ENCODE measurements around the gene ASPRV1. TPM values are rescaled to one million over a fixed set of nuclear protein-coding genes. Genes with fewer than 3 reads are reported as not detected.

Gene ASPRV1
- total RNA-seq, 2 experiments from 2014 or later: 0.42 to 0.61 TPM

GRCh38 chr2:69946351-69947324 lies 14.8 kb downstream of the ASPRV1 start:
- CTCF ChIA-PET: interaction anchor here (1.1 to 1.3 kb wide), 2 partner anchors 10 to 32 kb away, joined by 3 to 4 read pairs; partner anchors contain the start of gene MXD1
- POLR2A ChIA-PET: interaction anchor here (1.0 to 2.1 kb wide), 3 partner anchors 13 to 123 kb away, joined by 3 to 8 read pairs (median 4); partner anchors contain the start of gene MXD1

DNA sequence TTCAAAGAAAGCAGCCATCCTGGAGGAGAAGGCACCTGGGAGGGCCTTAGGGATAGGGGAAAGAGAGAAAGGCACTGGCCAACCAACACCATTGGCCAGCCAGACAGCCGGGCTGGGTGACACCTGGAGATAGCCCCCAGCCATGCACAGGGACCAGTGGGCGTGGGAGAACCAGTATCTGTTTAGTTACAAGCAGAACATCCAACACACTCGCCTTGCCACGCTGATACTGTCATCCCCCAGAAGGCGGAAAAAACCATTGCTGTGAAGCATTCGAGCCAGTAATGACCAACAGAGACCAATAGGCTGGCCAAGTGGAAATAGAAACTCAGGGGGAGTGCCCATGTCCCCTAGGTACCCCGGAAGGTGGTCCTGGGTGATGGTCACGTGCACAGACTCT lies 15.5 kb downstream of the ASPRV1 start:
- CTCF ChIA-PET: interaction anchor here (1.1 to 1.3 kb wide), 2 partner anchors 9 to 31 kb away, joined by 3 to 4 read pairs; partner anchors contain the start of gene MXD1
- POLR2A ChIA-PET: interaction anchor here (1.0 to 2.1 kb wide), 3 partner anchors 12 to 123 kb away, joined by 3 to 8 read pairs (median 4); partner anchors contain the start of gene MXD1

GRCh38 chr2:69945441-69945840 lies 16.0 kb downstream of the ASPRV1 start:
- POLR2A ChIA-PET: interaction anchor here (2.1 kb wide), 1 partner anchor 31 kb away, joined by 8 read pairs; the partner anchor contains the start of gene MXD1
- CTCF ChIA-PET: interaction anchor here (1.3 kb wide), 1 partner anchor 9 kb away, joined by 4 read pairs; no protein-coding TSS in a partner anchor

- POLR2A ChIA-PET: no interaction called here
- CTCF ChIA-PET: interaction anchor here (0.5 to 1.0 kb wide), 2 partner anchors 11 to 711 kb away, joined by 3 to 4 read pairs; no protein-coding TSS in a partner anchor
Observed at GRCh38 chr2:69944756-69945155, 16.7 kb downstream of the ASPRV1 start.

GRCh38 chr2:69943843-69944525 lies 17.4 kb downstream of the ASPRV1 start:
- POLR2A ChIA-PET: no interaction called here
- CTCF ChIA-PET: interaction anchor here (1.0 kb wide), 1 partner anchor 10 kb away, joined by 4 read pairs; no protein-coding TSS in a partner anchor

DNA sequence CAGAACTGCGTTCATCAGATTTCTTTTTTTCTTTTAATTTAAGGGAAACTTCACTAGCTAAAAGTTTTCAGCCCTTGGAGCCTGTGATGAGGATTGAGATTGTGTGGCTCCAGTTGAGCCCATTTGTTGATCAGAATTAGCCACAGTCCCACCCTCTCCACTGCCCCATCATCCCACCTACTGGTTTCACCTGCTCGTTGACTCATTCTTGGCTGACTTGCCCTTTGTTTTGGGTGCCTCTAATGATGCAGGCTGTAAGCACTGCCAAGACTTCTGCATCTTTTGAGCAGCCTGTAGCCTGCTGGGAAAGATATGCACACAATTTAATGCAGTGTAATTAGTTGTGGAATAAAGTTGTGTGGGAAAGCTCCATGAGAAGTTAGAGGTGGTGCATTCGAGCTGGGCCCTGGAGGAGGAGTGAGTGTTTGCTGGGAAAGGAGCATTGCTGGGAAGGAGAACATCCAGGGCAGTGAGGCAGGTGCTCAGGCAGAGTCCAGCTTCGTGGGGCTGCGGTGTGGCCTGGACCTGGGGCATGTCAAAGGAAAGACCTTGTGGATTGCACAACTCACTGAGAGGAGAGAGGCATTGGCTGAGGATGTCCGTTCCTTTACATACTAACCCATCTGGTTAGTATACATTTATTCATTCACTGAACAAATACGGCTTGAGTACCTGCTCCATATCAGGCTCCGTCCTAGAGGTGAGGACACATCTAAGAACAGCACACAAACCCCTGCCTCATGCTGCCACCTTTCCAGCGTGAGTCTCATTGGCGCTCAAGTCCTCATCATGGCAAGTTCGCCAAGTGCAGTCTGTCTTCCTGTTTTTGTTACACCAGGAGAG lies 18.2 kb downstream of the ASPRV1 start:
- ChIA-PET POLR2A (no interaction called here), CTCF (no interaction called here)

DNA sequence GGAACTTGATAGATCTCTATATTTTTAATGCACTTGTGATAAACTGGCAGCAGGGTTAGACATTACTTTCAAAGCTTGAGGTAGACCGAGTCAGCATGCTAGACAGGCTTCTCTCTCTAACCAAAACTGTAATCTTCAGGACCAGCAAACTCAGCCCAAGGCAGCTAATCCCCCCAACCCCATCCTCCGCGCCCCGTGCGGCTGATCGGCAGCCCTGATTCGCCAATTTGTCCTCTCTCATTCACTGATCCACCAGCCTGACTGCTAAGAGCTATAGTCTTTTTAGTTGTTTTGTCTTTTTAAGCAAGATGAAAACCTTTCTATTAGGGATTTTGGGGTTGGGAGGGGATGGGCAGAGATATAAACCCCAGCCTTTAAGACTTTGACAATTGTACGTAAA lies 20.7 kb downstream of the ASPRV1 start:
- ChIA-PET POLR2A (no interaction called here), CTCF (no interaction called here)

DNA sequence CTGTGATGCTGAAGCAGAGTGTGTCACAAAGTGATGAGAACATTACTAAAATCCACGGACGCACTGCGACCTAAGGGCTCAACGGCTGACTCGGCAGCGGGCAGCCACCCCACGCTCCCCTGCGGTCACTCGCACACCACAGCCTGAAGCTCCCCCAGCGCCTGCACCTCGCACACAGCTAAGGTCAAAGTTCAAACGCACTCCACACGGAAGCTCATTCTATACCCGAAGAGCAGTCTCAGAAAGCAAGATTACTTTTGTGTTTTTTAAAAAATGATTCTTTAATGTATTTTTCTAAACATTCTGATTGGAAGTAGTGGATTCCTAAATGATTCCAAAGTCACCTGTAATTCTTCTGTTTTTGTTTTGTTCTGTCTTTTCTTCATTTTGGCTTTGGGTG lies 21.7 kb downstream of the ASPRV1 start:
- ChIA-PET POLR2A (no interaction called here), CTCF (no interaction called here)

DNA sequence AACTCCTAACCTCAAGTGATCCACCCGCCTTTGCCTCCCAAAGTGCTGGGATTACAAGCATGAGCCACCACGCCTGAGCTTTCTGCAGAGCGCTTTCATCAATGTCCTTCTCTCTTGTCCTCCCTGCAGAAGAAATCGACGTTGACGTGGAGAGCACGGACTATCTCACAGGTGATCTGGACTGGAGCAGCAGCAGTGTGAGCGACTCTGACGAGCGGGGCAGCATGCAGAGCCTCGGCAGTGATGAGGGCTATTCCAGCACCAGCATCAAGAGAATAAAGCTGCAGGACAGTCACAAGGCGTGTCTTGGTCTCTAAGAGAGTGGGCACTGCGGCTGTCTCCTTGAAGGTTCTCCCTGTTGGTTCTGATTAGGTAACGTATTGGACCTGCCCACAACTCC lies 23.5 kb downstream of the ASPRV1 start:
- CTCF ChIA-PET: no interaction called here
- POLR2A ChIA-PET: interaction anchor here (0.6 kb wide), 1 partner anchor 295 kb away, joined by 3 read pairs; no protein-coding TSS in a partner anchor

DNA sequence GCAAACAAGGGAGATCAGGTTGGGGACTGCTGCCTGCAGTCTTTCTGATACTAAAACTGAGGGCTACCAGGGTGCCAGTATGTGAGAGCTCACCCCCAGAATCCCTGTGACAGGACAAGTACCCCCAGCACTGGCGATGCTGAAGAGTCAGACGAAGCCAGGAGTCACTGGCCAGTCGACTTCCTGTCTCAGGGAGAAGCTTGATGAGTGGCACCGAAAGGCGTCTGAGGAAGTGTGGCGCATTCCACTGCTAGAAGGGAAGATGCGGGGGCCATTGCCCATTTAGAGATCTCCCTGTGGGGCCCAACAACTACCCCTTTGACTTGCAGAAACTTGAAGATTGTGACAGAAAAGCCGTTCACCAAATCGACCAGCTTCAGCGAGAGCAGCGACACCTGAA lies 24.5 kb downstream of the ASPRV1 start:
- ChIA-PET CTCF (interaction anchor here (1.2 kb wide), 1 partner anchor 9 kb away, joined by 4 read pairs; no protein-coding TSS in a partner anchor), POLR2A (no interaction called here)

DNA sequence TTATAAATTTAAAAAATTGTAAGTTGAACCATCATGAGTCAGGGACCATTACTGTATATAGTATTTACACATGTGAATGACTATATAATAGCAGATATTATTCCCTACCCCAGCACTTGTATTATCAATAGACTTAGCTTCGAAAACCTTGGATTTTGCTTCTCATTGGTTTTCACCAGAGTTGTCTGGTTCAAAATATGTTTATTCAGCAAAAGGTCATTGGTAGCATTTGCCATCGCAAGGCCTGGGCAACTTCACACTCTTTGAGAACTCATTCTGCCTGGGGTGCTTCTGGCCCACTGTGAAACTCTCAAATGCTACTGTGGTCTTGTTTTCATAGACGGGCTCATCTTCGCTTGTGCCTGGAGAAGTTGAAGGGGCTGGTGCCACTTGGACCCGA lies 26.4 kb downstream of the ASPRV1 start:
- CTCF ChIA-PET: interaction anchor here (0.9 to 1.5 kb wide), 3 partner anchors 9 to 207 kb away, joined by 3 to 4 read pairs (median 3); no protein-coding TSS in a partner anchor
- POLR2A ChIA-PET: interaction anchor here (0.6 kb wide), 1 partner anchor 363 kb away, joined by 4 read pairs; no protein-coding TSS in a partner anchor

GRCh38 chr2:69934614-69934908 lies 26.9 kb downstream of the ASPRV1 start:
- POLR2A ChIA-PET: interaction anchor here (0.6 to 1.1 kb wide), 2 partner anchors 12 to 364 kb away, joined by 4 read pairs; no protein-coding TSS in a partner anchor
- CTCF ChIA-PET: interaction anchor here (0.9 to 2.1 kb wide), 4 partner anchors 10 to 208 kb away, joined by 3 to 7 read pairs (median 4); no protein-coding TSS in a partner anchor

DNA sequence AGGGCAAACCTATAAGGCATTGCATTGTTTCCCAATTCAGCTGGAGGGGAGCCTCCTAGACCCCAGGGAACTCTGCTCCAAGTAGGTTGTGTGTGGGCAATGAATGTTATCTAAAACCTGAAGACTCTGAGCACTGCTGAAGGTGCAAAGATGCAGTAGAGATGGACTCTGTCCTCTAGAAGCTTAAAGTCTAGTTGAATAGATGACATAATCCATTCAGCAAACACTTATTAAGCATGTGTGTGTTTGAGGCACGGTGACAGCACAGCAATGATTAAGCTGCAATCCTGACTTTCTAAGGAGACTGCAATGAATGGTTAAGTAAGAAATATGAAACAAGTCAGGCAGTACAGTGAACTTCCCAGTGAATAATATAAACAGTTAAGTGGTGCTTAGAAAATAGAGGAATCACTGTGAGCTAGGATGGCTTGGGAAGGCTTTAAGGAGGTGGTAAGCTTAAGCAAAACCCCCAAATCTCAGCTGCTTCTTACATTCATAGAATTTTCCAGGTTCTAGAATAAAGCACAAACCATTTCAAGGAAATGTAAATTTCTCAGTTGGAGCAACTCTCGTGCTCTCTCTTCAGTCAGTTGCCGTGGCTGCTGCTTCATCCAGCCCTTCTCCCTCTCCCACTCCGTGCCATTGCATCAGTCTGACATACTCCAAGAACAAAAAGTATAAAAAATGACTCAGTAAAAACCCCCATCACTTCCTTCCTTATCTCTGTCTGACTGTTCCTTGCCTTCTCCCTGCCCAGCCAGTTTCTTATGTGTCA lies 27.4 kb downstream of the ASPRV1 start:
- POLR2A ChIA-PET: interaction anchor here (1.0 to 1.1 kb wide), 2 partner anchors 12 to 190 kb away, joined by 3 to 4 read pairs; no protein-coding TSS in a partner anchor
- CTCF ChIA-PET: interaction anchor here (0.9 to 2.1 kb wide), 5 partner anchors 10 to 208 kb away, joined by 3 to 7 read pairs (median 4); partner anchors contain the start of gene MXD1

GRCh38 chr2:69933254-69933828 lies 28.1 kb downstream of the ASPRV1 start:
- POLR2A ChIA-PET: interaction anchor here (1.0 to 1.1 kb wide), 2 partner anchors 13 to 191 kb away, joined by 3 to 4 read pairs; no protein-coding TSS in a partner anchor
- CTCF ChIA-PET: interaction anchor here (1.4 to 2.1 kb wide), 5 partner anchors 9 to 209 kb away, joined by 3 to 7 read pairs (median 4); partner anchors contain the start of gene MXD1

DNA sequence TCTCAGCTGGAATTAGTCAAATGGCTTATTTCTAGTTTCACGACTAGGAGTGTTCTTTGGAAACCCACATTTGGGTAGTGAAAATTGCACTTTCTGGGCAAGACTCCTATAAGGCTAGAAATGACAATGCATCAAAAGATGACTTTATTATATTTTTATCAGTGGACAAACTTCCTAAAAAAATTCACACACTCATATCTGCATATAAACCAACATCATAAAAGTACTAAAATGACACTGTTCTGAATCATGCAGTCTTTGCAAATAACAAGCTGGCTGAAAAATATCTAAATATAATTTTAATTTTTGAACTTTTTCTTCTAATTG lies 28.9 kb downstream of the ASPRV1 start:
- ChIA-PET POLR2A (interaction anchor here (0.7 to 1.6 kb wide), 2 partner anchors 18 to 360 kb away, joined by 3 to 10 read pairs; partner anchors contain the start of gene MXD1), CTCF (interaction anchor here (1.5 to 2.1 kb wide), 4 partner anchors 9 to 139 kb away, joined by 4 to 7 read pairs (median 4); partner anchors contain the start of gene MXD1)

DNA sequence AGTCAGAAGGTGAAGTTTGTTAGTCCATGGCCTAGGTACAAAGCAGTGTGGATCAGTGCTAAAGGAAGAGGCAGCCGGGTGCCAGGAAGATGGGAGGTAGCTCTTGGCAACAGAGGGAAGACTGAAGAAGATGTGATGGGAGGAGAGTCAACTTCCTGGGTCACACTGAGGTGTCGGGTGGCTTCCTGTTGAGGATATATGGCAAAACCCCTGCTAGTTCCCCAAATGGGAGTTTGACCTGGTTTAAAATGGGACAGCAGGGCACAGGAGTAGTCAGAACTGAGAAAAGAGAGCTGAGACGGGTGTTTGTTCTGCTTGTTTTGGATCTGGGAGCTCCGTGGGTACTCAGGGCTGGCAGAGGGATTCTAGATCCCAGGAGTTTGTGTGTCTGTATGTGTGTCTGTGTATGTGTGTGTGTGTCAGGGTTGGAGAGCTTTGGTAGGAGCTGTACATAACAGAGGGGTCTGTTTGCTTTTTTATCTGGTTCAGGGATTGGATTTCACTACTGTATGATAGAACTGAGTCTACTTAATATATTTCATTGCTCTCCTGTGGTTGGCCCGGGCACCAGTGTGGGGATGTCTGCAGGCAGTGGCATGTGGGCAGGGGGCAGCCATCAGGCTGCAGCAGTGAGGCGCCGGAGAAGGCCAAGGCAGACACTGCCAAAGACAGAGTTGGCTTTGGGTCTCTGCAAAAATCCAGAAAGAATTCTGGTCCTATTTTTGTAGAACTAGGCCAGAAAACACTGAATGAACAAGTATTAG lies 29.4 kb downstream of the ASPRV1 start:
- POLR2A ChIA-PET: interaction anchor here (0.7 to 1.6 kb wide), 3 partner anchors 16 to 361 kb away, joined by 3 to 10 read pairs (median 6); partner anchors contain the start of gene MXD1

More for the DNA sequence above, 29.4 kb downstream of the ASPRV1 start:
- CTCF ChIA-PET: interaction anchor here (1.5 to 1.7 kb wide), 3 partner anchors 9 to 140 kb away, joined by 4 to 5 read pairs (median 4); partner anchors contain the start of gene MXD1

Data from activated CD8-positive, alpha-beta memory T cell treated with anti-CD3 and anti-CD28 coated beads for 36 hours (primary cell).